K562 (cell line): ENCODE results near the gene DNAH8. TPM values are rescaled to one million over a fixed set of nuclear protein-coding genes. Genes with fewer than 3 reads are reported as not detected.

ENCODE experiments used
- ATAC-seq: fragments of 200-7000 bp; cut with Tn5 transposase; 3 replicates; pipeline ENCODE4 v1.9.1; 2020; ENCODE audit warnings: moderate library complexity
- BruUV-seq: library from RNA; stranded (reverse); fragments of 400-500 nt; replicated peaks from 2 replicates; lab custom pipeline; 2021; lab: Mats Ljungman, UMichigan
- CTCF ChIA-PET: fragments of 300-600 bp; formaldehyde crosslinking; extraction: SDS; loops from one replicate; lab custom pipeline; 2021; ENCODE audit warnings: low intra/inter-chr PET ratio; lab: Yijun Ruan, JAX
- POLR2A ChIA-PET: fragments of 300-600, 350-650 bp; sonication (Branson Sonifier 250); formaldehyde crosslinking; extraction: SDS; loops from one replicate; lab custom pipeline; 2021; ENCODE audit warnings: antibody characterized with exemption, inconsistent platforms; lab: Yijun Ruan, JAX
- DNase-seq, 4 experiments: peaks; one replicate each; pipeline versions ENCODE4 v3.0.0 to v3.0.0-alpha.2; 2011 to 2018; ENCODE audit warnings: low spot score in 3 of 4, mixed read lengths in 3 of 4; ENCODE audit errors: extremely low read depth in 1 of 4
- FAIRE-seq: peaks from 2 replicates; lab custom pipeline; 2011; peaks lifted over from hg19 to GRCh38; lab: Jason Lieb, UNC
- H2AFZ ChIP-seq: 2 replicates; pipeline ENCODE4 v1.6.0; 2011; ENCODE audit warnings: low read depth, low read length, control low read depth, inconsistent platforms
- H3K27ac ChIP-seq: fragments of 200-600 bp; 3 replicates; pipeline ENCODE4 v1.8.0; 2011; ENCODE audit warnings: low read depth, mild to moderate bottlenecking, control low read depth, inconsistent platforms, low read length, moderate library complexity, mixed read lengths; ENCODE audit errors: extremely low read depth
- H3K27me3 ChIP-seq, 2 experiments: fragments of 300-600 bp in 1 of 2; 2 replicates in 1 of 2; 3 replicates in 1 of 2; pipeline versions ENCODE4 v1.6.0 to v1.8.0; 2011; ENCODE audit warnings: inconsistent platforms in 2 of 2, low read length in 2 of 2, mild to moderate bottlenecking in 1 of 2, mixed read lengths in 1 of 2, moderate library complexity in 1 of 2; ENCODE audit not compliant: control insufficient read depth in 2 of 2, insufficient read depth in 2 of 2
- H3K36me3 ChIP-seq: fragments of 300-600 bp; 3 replicates; pipeline ENCODE4 v1.8.0; 2011; ENCODE audit warnings: mild to moderate bottlenecking, low read length, inconsistent platforms; ENCODE audit not compliant: control insufficient read depth, insufficient read depth
- H3K4me1 ChIP-seq, 2 experiments: fragments of 200-600 bp in 1 of 2; replicated peaks in 1 of 2; 2 replicates in 1 of 2; 3 replicates in 1 of 2; pipeline versions ENCODE4 v1.5.1 to v1.8.0; 2011; ENCODE audit warnings: inconsistent platforms in 2 of 2, low read length in 2 of 2, mild to moderate bottlenecking in 1 of 2, mixed read lengths in 1 of 2, moderate library complexity in 1 of 2; ENCODE audit not compliant: control insufficient read depth in 2 of 2, insufficient read depth in 2 of 2
- H3K4me2 ChIP-seq: 2 replicates; pipeline ENCODE4 v1.6.1; 2011; ENCODE audit warnings: low read length, control low read depth, inconsistent platforms, mixed read lengths; ENCODE audit not compliant: insufficient read depth
- H3K4me3 ChIP-seq: fragments of 200-600 bp; sonication (generic), shearing (Covaris generic); 2 replicates; pipeline ENCODE4 v1.5.1; 2016; ENCODE audit warnings: control low read depth, inconsistent platforms
- H3K79me2 ChIP-seq: fragments of 200-600 bp; 3 replicates; pipeline ENCODE4 v1.8.0; 2011; ENCODE audit warnings: low read length, inconsistent platforms; ENCODE audit not compliant: control insufficient read depth, insufficient read depth
- H3K9ac ChIP-seq, 2 experiments: 2 replicates each; pipeline versions ENCODE4 v1.6.0 to v1.6.1; 2011; ENCODE audit warnings: low read depth in 2 of 2, low read length in 2 of 2, control low read depth in 1 of 2, inconsistent platforms in 1 of 2, mild to moderate bottlenecking in 1 of 2, mixed read lengths in 1 of 2; ENCODE audit not compliant: insufficient read depth in 1 of 2
- H3K9me1 ChIP-seq: one replicate; pipeline ENCODE4 v1.6.0; 2011; ENCODE audit warnings: inconsistent platforms, mild to moderate bottlenecking, low read length, moderate library complexity; ENCODE audit not compliant: control insufficient read depth, insufficient read depth
- H3K9me3 ChIP-seq: replicated peaks from 2 replicates; pipeline ENCODE4 v1.5.1; 2011; ENCODE audit warnings: low read depth, low read length, inconsistent platforms; ENCODE audit not compliant: control insufficient read depth, insufficient read depth
- H4K20me1 ChIP-seq: replicated peaks from 2 replicates; pipeline ENCODE4 v1.6.1; 2011; ENCODE audit warnings: low read length, inconsistent platforms, mixed read lengths; ENCODE audit not compliant: control insufficient read depth, insufficient read depth
- HIVEP1 ChIP-seq: fragments of 250-450 bp; sonication (Bioruptor Pico); IDR thresholded peaks from 2 replicates; pipeline ENCODE4 v1.4.0; 2020; ENCODE audit warnings: mild to moderate bottlenecking
- ILK ChIP-seq: fragments of 450-650 bp; IDR thresholded peaks from 2 replicates; pipeline ENCODE4 v1.6.1; 2016; ENCODE audit warnings: missing genetic modification characterization, low read depth, mild to moderate bottlenecking, missing compliant biosample characterization, moderate library complexity, borderline replicate concordance
- POLR2AphosphoS2 ChIP-seq: IDR thresholded peaks from 2 replicates; pipeline ENCODE4 v1.6.1; 2012; ENCODE audit warnings: low read length, improper control_type of control experiment
- ZNF830 ChIP-seq: fragments of 250-450 bp; sonication (Bioruptor Pico); IDR thresholded peaks from 2 replicates; pipeline ENCODE4 v1.5.0; 2021; ENCODE audit warnings: mild to moderate bottlenecking
- ZSCAN29 ChIP-seq: fragments of 450-650 bp; IDR thresholded peaks from 2 replicates; pipeline ENCODE4 v1.6.1; 2017
- WGBS: fragments of 100-300 bp; shearing (Covaris generic); methylation state at CpG from one replicate; pipeline ENCODE4 v1.1.6; 2016; ENCODE audit warnings: low coverage, mixed read lengths; ENCODE audit not compliant: insufficient coverage; ENCODE audit errors: missing lambda C conversion rate; 5-methylcytosine and 5-hydroxymethylcytosine counted together
- in situ Hi-C: fragments of 300-500 bp; cut with MboI; formaldehyde crosslinking; loops from 4 replicates; pipeline ENCODE4 v1.15.0; 2018; ENCODE audit warnings: inconsistent platforms, mixed read lengths
- intact Hi-C: fragments of 100-400 bp; cut with micrococcal nuclease; formaldehyde crosslinking; loops from 2 replicates; pipeline ENCODE4 v1.14.2; 2022
- polyA plus RNA-seq, 8 experiments: library from polyadenylated mRNA; depleted of rRNA in 4 of 8; stranded (reverse) in 5 of 8; unstranded in 3 of 8; fragments of >200 nt; fragmentation: Nextera tagmentation in 2 of 8; fragmentation: Illumina TruSeq in 1 of 8; extraction: Ambion mirVana in 2 of 8; extraction: Trizol in 1 of 8; gene quantifications; 2 replicates each; pipeline versions ENCODE4 v1.2.1 to v1.2.3, GENCODE V29; 2011 to 2014; ENCODE audit warnings: inconsistent platforms in 1 of 8, missing spikeins in 1 of 8
- total RNA-seq, 7 experiments: library from RNA; depleted of rRNA in 6 of 7; stranded (reverse); fragments of >200 nt in 6 of 7; fragmentation: Illumina TruSeq in 2 of 7; extraction: Trizol in 2 of 7; gene quantifications; 2 replicates each; pipeline versions ENCODE4 v1.2.1 to v1.2.3, GENCODE V29; 2011 to 2021; ENCODE audit warnings: low replicate concordance in 1 of 7
- TF ChIP-seq, protein P1 (sequence below), 2 experiments: fragments of 450-650 bp; formaldehyde crosslinking in 1 of 2; IDR thresholded peaks; 2 replicates each; pipeline versions ENCODE4 v1.4.0 to v1.6.1; 2014 to 2020; ENCODE audit warnings: mild to moderate bottlenecking in 2 of 2, borderline replicate concordance in 1 of 2, low read depth in 1 of 2

The DNAH8 gene
- total and polyA plus RNA-seq, 9 of the 15 experiments (the other 6 are each of a cell fraction or from before 2014, with no cell fraction given), result 1.2 to 4.2 (median 2.9) TPM

DNA sequence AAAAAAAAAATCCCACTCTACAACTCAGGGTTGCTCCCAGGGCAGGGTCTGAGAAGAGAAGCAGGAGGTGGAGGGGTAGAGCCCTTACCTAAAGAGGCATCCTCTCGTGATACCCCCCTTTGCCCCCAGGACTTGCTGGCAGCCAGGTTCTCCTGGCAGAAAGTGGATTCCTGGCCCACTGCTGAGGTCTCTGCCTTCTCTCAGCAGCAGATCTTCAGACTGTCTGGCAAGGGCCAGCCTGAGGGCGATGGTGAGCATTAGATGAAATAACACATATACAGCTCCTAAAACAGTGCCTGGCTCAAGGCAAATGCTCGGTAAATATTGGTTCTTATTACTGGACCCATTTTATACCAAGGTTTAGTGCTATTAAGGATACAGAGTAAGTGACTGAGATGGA is 328.7 kb downstream of the DNAH8 start:
- H2AFZ ChIP-seq, result no peak overlapping the region
- H3K4me2 ChIP-seq, result no peak overlapping the region
- intact Hi-C loops, result no loop called here
- POLR2A ChIA-PET, result no interaction called here
- no peaks in the 10 kb centered on the region for H3K36me3 ChIP-seq
- FAIRE-seq, result no peak
- peaks cover 0 to 6% of the 10 kb centered on the region in 2 experiments; a peak in 1 of 5 replicates for H3K4me1 ChIP-seq
- no TSS peak for BruUV-seq
- H3K79me2 ChIP-seq, result no peaks in the 10 kb centered on the region
- no peak for ATAC-seq
- TF ChIP-seq ZSCAN29 (no peak), ILK (tag) (no peak)
- TF ChIP-seq, all 486 proteins: peak for 0
- H3K9ac ChIP-seq, result no peak overlapping the region
- CTCF ChIA-PET, result no interaction called here
- no peaks in the 10 kb centered on the region for H3K9me1 ChIP-seq
- DNase-seq, result no peak
- no peaks in the 10 kb centered on the region for H3K9me3 ChIP-seq
- 0 out of 2 replicates have a peak, but pooled peaks cover 13% of the 10 kb centered on the region for H4K20me1 ChIP-seq
- no peak overlapping the region for H3K27ac ChIP-seq
- H3K4me3 ChIP-seq, result no peak overlapping the region
- H3K27me3 ChIP-seq, result peaks cover 53 to 91% of the 10 kb centered on the region in 2 experiments
- WGBS, result 0% methylated on average over 3 of the region's 3 CpGs
- in situ Hi-C loops, result no loop called here

DNA sequence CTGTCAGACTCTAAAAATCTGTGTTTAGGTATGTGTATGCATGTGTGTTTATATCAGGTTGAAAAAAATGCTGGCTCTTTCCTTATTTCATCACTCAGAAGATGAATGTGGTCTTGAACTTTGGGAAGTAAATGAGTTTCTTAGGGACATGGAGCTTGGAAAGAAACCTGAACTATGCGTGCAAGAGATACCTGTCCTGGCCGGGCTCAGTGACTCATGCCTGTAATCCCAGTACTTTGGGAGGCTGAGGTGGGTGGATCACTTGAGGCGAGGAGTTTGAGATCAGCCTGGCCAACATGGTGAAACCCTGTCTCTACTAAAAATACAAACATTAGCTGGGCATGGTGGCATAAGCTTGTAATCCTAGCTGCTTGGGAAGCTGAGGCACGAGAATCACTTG is 329.1 kb downstream of the DNAH8 start:
- DNase-seq (no peak), FAIRE-seq (peak; percentile 11), ATAC-seq (no peak)
- H3K27me3 ChIP-seq, result peaks cover 51 to 91% of the 10 kb centered on the region in 2 experiments
- no peaks in the 10 kb centered on the region for H3K9me1 ChIP-seq
- CTCF ChIA-PET, result no interaction called here
- no peak overlapping the region for H2AFZ ChIP-seq
- H3K9me3 ChIP-seq, result no peaks in the 10 kb centered on the region
- H3K79me2 ChIP-seq, result no peaks in the 10 kb centered on the region
- BruUV-seq, result no TSS peak
- no peaks in the 10 kb centered on the region for H3K36me3 ChIP-seq
- no peak overlapping the region for H3K4me2 ChIP-seq
- H3K4me1 ChIP-seq, result peaks cover 0 to 9% of the 10 kb centered on the region in 2 experiments; a peak in 1 of 5 replicates
- 0% methylated on average over 4 of the region's 4 CpGs for WGBS
- POLR2A ChIA-PET, result interaction anchor here (1.1 to 1.4 kb wide), 2 partner anchors 10 to 12 kb away, joined by 3 to 4 read pairs; no protein-coding TSS in a partner anchor
- no peak overlapping the region for H3K27ac ChIP-seq
- in situ Hi-C loops (no loop called here), intact Hi-C loops (no loop called here)
- H3K4me3 ChIP-seq, result no peak overlapping the region
- H3K9ac ChIP-seq, result no peak overlapping the region
- 0 out of 2 replicates have a peak, but pooled peaks cover 13% of the 10 kb centered on the region for H4K20me1 ChIP-seq
- no peak for TF ChIP-seq HIVEP1 (CRISPR knock-in tag)
- TF ChIP-seq POLR2AphosphoS2, result no peak
- no peak for TF ChIP-seq ZNF830 (CRISPR knock-in tag)
- TF ChIP-seq, protein P1, sequence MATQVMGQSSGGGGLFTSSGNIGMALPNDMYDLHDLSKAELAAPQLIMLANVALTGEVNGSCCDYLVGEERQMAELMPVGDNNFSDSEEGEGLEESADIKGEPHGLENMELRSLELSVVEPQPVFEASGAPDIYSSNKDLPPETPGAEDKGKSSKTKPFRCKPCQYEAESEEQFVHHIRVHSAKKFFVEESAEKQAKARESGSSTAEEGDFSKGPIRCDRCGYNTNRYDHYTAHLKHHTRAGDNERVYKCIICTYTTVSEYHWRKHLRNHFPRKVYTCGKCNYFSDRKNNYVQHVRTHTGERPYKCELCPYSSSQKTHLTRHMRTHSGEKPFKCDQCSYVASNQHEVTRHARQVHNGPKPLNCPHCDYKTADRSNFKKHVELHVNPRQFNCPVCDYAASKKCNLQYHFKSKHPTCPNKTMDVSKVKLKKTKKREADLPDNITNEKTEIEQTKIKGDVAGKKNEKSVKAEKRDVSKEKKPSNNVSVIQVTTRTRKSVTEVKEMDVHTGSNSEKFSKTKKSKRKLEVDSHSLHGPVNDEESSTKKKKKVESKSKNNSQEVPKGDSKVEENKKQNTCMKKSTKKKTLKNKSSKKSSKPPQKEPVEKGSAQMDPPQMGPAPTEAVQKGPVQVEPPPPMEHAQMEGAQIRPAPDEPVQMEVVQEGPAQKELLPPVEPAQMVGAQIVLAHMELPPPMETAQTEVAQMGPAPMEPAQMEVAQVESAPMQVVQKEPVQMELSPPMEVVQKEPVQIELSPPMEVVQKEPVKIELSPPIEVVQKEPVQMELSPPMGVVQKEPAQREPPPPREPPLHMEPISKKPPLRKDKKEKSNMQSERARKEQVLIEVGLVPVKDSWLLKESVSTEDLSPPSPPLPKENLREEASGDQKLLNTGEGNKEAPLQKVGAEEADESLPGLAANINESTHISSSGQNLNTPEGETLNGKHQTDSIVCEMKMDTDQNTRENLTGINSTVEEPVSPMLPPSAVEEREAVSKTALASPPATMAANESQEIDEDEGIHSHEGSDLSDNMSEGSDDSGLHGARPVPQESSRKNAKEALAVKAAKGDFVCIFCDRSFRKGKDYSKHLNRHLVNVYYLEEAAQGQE (IDR thresholded peaks at IDR 0.05; ENCODE audit: borderline replicate concordance), result no peak
- TF ChIP-seq, protein P1 (CRISPR knock-in tag; IDR thresholded peaks at IDR 0.05; ENCODE audit: low read depth), result no peak
